Measurements from ENCODE around the gene SPSB1. TPM values are rescaled to one million over a fixed set of nuclear protein-coding genes. Genes with fewer than 3 reads are reported as not detected.

The SPSB1 gene
- total RNA-seq, 1 experiment from 2014 or later: 2.9 TPM

GRCh38 chr1:9376430-9376829, 83.7 kb downstream of the SPSB1 start:
- no peaks in the 10 kb centered on the region; a peak in 1 of 5 replicates for H3K9me3 Mint-ChIP-seq
- H2BK5ac ChIP-seq (ENCODE audit: insufficient read length, low read length): no peak overlapping the region
- H3K27ac ChIP-seq (ENCODE audit: insufficient read length, low read depth, low read length): no peak overlapping the region
- no peaks in the 10 kb centered on the region for H4K20me1 ChIP-seq (ENCODE audit: control insufficient read depth, insufficient read depth, insufficient read length)
- H3K14ac ChIP-seq (ENCODE audit: insufficient read depth, low read length): no peak overlapping the region
- no peaks in the 10 kb centered on the region for H3K27me3 ChIP-seq (ENCODE audit: insufficient read depth, low read length)
- H2BK12ac ChIP-seq (ENCODE audit: insufficient read length, low read depth, low read length): no peak overlapping the region
- H3K36me3 Mint-ChIP-seq (ENCODE audit: insufficient read depth in 1 of 3, low read depth in 3 of 3): no peaks in the 10 kb centered on the region
- H2BK15ac ChIP-seq (ENCODE audit: low read depth, low read length): no peak overlapping the region
- no peak overlapping the region for H3T11ph ChIP-seq (ENCODE audit: low read length)
- no peak overlapping the region for H3K4me3 Mint-ChIP-seq
- H3K27ac Mint-ChIP-seq: no peak overlapping the region
- no peaks in the 10 kb centered on the region; the same call in 1 of the 2 replicates for H3K27me3 Mint-ChIP-seq (ENCODE audit: low read depth)
- no peak overlapping the region for H4K91ac ChIP-seq (ENCODE audit: insufficient read length, low read depth, low read length)
- H3K4ac ChIP-seq (ENCODE audit: low read depth, low read length): no peak overlapping the region
- H2AK5ac ChIP-seq (ENCODE audit: insufficient read length, low read length): no peak overlapping the region
- no peak overlapping the region for H4K5ac ChIP-seq (ENCODE audit: insufficient read length, low read depth, low read length)
- H2BK20ac ChIP-seq (ENCODE audit: low read depth, low read length, poor library complexity, severe bottlenecking): no peak overlapping the region
- no peak overlapping the region for H2AFZ ChIP-seq (ENCODE audit: low read length)
- no peaks in the 10 kb centered on the region for H3K79me1 ChIP-seq (ENCODE audit: insufficient read depth, low read depth, low read length, poor library complexity, severe bottlenecking)
- no peak overlapping the region for H3K9ac ChIP-seq (ENCODE audit: extremely low read depth, insufficient read length, low read length)
- peaks cover 2 to 11% of the 10 kb centered on the region in 2 experiments for H3K4me1 Mint-ChIP-seq
- no peaks in the 10 kb centered on the region for H3K23me2 ChIP-seq (ENCODE audit: insufficient read length, low read depth, low read length, poor library complexity, severe bottlenecking)
- H3K56ac ChIP-seq (ENCODE audit: insufficient read length, low read depth, low read length): no peak overlapping the region
- H3K18ac ChIP-seq (ENCODE audit: insufficient read length, low read depth, low read length): no peak overlapping the region
- H3K79me2 ChIP-seq (ENCODE audit: insufficient read depth, low read length): no peaks in the 10 kb centered on the region
- no peak overlapping the region for H4K8ac ChIP-seq (replicated peaks; ENCODE audit: insufficient read length, low read depth, low read length)
- no CpG with 5 or more reads among the region's 5 CpGs for WGBS (ENCODE audit: extremely low coverage, insufficient read length, low lambda C conversion rate)
- no peak for DNase-seq
- H3K4me1 ChIP-seq (ENCODE audit: insufficient read depth, low read length): no peaks in the 10 kb centered on the region; the same call in 1 of the 2 replicates
- H3K4me2 ChIP-seq (ENCODE audit: insufficient read depth, insufficient read length, low read length): no peak overlapping the region
- no peak overlapping the region for H2BK120ac ChIP-seq (ENCODE audit: low read depth, low read length, poor library complexity, severe bottlenecking)
- H3K9me3 ChIP-seq (ENCODE audit: control insufficient read depth, low read depth, low read length): no peaks in the 10 kb centered on the region
- H3K23ac ChIP-seq (ENCODE audit: insufficient read length, low read depth, low read length): no peak overlapping the region
- no peak for TF ChIP-seq CTCF (conservative IDR thresholded peaks at IDR 0.05)

Measured in H9 (cell line).